Hematopoietic multipotent progenitor cell treated with erythropoietin and hydrocortisone succinate and interleukin-3 and kit ligand, for 15 days (in vitro differentiated cells): ENCODE data around the gene SCN2A.

Experiments used
- DNase-seq: peaks from one replicate; pipeline ENCODE4 v3.0.0-alpha.2; 2015; ENCODE audit warnings: low spot score

Gene SCN2A

DNA sequence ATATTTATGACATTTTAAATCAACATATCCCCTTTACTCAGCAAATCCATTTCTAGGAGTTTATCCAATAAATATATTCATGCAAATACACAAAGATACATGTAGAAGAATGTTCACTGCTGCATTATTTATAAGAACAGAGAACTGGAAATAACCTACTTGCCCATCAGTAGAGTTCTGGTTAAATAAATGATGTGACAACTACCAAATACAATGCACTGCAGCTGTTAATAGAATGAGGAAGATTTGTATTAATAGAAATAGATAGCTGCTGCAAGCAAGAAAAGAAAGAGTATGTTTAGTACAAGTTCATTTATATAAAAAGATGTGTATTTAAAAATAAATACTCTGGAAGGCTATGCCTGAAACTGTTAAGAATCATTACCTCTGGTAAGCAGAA, 181.0 kb downstream of the SCN2A start:
- no peak for DNase-seq

DNA sequence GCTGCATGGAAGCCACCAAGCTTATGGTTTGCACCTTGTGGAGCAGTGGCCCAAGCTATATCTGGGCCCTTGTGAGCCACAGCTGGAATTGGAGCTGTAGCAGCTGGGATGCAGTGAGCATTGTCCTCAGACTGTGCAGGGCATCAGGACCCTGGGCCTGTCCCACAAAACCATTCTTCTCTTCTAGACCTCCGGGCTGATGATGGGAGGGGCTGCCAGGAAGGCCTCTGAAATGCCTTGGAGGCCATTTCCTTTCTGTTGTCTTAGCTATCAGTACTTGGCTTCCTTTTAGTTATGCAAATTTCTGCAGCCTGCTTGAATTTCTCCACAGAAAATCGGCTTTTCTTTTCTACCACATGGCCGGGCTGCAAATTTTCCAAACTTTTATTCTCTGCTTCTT, 183.9 kb downstream of the SCN2A start:
- DNase-seq: no peak

DNA sequence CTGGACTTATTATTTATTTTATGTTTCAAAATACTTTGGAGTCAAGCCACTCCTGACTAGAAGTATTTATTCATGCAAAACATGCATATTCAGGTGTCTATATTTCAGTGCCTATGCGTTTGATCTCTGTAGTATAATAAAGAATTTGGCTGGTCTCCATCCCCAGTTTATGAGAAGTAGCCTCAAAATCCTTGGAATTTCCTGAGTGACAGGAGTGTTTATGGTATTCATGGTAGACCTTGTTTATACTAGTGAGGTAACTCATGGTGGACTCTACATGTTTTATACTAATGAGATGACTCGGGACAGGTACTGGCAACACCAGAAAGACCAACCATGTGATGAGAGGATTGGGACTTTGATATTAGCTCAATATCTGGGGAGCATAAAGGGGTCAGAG, 186.3 kb downstream of the SCN2A start:
- DNase-seq: no peak

DNA sequence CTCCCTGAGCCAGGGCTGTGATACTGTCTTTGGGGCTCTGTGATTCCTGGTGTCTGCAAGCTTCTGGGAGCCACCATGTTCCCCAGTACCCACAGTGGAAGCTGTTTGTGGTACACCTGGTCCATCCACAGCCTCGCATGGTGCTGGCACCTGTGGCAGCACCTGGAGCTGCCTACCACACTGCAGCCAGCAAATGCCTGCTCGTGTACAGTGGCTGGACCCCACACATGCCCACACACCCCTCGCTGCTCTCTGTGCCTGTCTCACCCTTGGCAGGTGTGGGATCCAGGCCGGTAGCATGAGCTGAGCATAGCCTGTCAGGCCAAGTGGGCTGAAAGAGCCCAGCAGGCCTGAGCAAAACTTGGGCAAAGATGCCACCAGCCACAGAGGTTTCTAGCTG, 188.5 kb downstream of the SCN2A start:
- DNase-seq: no peak

DNA sequence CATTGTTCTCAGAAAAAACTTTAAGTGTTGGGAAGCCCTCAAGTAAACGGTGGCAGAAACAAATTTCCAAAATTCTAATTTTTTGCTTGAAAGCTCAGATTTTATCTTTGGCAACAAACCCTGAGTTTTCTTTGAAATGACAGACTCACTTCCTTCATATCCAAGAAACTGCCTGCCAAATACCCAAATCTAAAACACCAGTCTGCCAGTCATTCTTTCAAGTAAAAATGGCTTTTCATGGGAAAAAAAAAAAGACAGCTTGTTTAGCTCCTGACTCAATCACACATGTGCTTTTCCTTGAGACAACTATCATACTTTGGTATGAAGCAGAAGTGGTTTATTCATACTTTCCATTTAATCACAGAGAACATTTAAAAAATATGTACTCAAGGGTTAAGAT, 189.7 kb downstream of the SCN2A start:
- no peak for DNase-seq

DNA sequence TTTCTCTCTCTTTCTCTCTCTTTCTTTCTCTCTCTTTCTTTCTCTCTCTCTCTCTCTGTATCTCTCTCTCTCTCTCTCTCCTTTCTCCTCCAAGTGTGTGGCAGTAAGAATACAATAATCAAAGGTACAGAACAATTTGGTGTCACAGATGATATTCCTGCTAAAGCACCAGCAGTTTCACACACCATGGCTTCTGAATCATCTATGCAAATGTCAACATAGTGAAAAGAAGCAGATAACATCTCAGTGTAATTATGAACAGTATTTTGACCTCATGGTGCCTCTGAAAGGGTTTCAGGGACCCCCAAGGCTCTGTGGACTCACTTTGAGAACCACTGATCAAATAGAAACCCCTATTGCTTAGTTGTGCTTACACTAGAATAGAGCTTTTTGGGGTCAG, 191.8 kb downstream of the SCN2A start:
- no peak for DNase-seq

DNA sequence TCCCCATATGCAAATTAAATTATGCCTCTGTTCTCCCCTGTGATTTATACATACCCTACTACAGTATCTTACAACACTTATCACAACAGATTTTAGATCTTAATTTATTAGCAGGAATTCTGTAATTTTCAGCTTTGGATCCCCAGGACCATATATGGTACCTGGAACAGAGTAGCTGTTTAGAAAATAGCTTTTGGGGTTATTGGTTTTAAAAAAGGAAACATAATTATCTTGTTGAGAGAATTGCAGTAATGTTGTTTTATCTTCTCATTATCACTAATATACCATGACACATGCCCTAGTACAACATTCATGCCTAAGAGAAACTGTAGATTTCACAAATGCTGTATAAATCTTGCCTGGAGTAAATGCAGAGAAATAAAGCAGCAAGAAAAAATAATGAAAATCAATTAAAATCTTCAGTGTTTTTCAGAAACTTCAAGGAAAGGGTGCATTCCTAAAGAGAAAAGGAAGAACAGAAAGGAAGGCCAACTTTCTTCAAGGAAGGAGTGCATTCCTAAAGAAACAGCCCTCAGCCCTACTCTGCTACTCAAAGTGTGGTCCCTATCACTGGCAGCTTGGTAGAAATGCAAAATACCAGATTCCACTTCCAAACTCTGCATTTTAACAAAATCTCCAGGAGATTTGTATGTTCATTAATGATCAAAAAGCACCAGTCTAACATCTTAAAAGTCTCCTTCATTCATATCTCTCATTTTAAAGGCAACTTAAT, 193.2 kb downstream of the SCN2A start:
- no peak for DNase-seq

DNA sequence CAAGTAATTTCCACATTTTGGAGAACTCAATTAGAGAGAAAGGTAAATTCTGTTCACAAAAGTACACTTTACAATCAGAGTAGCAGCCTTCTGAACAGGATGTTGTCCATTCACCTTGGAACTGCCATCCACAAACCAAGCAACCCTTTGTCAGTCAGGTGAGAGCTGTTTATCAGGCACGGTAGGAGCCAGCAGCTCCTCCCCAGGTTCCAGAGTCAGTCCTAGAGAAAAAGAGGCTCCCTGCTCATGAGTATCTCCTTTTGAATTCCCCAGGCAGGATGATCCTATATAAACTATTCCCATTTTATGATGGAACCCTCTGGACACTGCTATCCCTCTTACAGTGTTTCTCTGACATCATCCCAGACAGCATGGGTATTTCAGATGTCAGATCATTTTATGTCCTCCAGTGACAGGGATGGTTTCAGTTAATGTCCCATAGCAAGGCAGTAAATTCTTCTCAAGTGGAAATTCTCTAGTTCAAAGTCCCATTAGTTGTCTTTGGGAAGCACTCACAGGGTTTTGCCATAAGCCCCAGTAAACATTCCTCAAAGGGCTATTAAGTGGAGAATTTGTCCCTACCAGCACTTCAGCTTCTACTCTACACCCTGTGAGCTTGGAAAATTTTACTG, 195.8 kb downstream of the SCN2A start:
- no peak for DNase-seq

DNA sequence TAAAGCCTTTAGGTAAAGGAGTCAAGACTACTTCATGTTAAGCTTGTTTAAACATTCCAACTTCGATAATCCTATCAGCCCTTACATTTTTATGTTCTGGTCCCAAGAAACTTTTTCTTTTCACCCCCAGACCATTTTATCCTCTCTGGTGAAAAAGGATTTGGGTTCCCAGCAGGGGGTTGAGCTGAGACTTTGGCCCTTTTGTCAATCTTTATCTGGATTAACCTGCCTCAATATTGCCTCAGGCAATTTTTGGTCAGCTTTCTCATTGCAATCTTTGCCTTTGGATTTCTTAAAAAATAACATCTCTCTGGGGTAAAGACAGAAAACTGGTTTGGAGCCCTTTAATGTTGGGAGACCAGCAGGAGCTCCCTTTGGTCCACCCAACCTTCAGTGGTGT, 196.4 kb downstream of the SCN2A start:
- DNase-seq: no peak

DNA sequence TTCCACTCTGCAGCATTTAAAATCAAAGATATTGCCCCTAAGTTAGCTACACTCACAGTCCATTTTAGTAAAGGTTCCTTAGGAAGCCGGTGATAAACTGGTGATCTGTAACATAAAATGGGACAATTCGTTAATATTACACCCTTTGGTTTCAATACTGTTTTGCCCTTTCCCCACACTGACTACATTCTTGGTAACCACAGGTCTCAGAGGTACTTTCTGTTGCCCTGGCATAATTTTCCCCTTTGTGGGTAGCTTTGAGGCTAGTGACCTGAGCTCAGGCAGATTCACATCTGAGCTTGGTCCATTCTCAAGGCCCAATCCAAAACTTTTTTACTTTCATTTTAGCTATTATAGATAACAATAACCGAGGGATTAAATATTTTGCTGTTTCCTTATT, 197.3 kb downstream of the SCN2A start:
- no peak for DNase-seq

DNA sequence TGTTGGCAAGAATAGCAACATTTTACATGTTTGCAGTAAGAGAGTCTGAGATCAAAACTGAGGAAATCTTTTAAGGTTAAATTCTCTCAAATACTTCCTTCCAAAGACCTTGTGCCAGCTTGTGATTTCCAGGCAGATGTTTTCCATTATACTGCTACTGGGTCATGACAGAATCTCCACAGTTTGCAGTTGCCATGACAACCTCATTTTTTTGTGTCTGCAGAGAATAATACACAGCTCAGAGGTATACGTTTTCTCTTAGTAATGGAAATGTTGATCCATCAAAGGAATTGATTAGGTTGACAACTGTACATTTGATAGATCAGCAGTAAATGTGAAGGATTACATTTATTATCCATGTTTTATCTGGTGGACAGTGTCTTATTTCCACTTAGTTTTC, 201.2 kb downstream of the SCN2A start:
- no peak for DNase-seq
